SK-N-SH (cell line): Measurements from ENCODE around the gene SLC5A2. TPM values are rescaled to one million over a fixed set of nuclear protein-coding genes. Genes with fewer than 3 reads are reported as not detected.

Experiments
- CTCF ChIA-PET: fragments of 300-600, 350-600 bp; formaldehyde crosslinking; extraction: SDS; loops from one replicate; lab custom pipeline; 2021; lab: Yijun Ruan, JAX
- POLR2A ChIA-PET: fragments of 350-600 bp; sonication (Branson Sonifier 250); formaldehyde crosslinking; extraction: SDS; loops from one replicate; lab custom pipeline; 2020; ENCODE audit warnings: antibody characterized with exemption, inconsistent platforms; lab: Yijun Ruan, JAX
- DNase-seq: peaks from one replicate; pipeline ENCODE4 v3.0.0; 2012
- H2AFZ ChIP-seq: fragments of 200-600 bp; sonication (generic); 2 replicates; pipeline ENCODE4 v1.8.1; 2016; ENCODE audit warnings: antibody characterized with exemption, mild to moderate bottlenecking, low read depth
- H3F3A ChIP-seq: fragments of 200-600 bp; sonication (generic); replicated peaks from 2 replicates; pipeline ENCODE3; 2016; ENCODE audit warnings: antibody characterized with exemption, mild to moderate bottlenecking; ENCODE audit not compliant: insufficient read depth
- H3K27ac ChIP-seq, 2 experiments: fragments of 200-500 bp in 1 of 2; fragments of 200-600 bp in 1 of 2; sonication (Bioruptor generic) in 1 of 2; sonication (generic), shearing (Covaris generic) in 1 of 2; 2 replicates each; pipeline versions ENCODE4 v1.5.1 to v1.6.1; 2014 to 2016; ENCODE audit warnings: low read depth in 2 of 2, inconsistent platforms in 1 of 2, low read length in 1 of 2, mild to moderate bottlenecking in 1 of 2, mixed read lengths in 1 of 2
- H3K27me3 ChIP-seq: fragments of 200-600 bp; sonication (generic), shearing (Covaris generic); 2 replicates; pipeline ENCODE4 v1.6.1; 2016; ENCODE audit warnings: mixed run types; ENCODE audit not compliant: insufficient read depth
- H3K36me3 ChIP-seq, 2 experiments: fragments of 200-500 bp in 1 of 2; fragments of 200-600 bp in 1 of 2; sonication (Bioruptor generic) in 1 of 2; sonication (generic) in 1 of 2; replicated peaks in 1 of 2; 2 replicates each; pipeline versions ENCODE3 to v1.5.1; 2014 to 2016; ENCODE audit warnings: low read length in 1 of 2, mild to moderate bottlenecking in 1 of 2; ENCODE audit not compliant: insufficient read depth in 2 of 2, control insufficient read depth in 1 of 2
- H3K4me1 ChIP-seq, 2 experiments: fragments of 200-500 bp in 1 of 2; fragments of 200-600 bp in 1 of 2; sonication (Bioruptor generic) in 1 of 2; sonication (generic), shearing (Covaris generic) in 1 of 2; 2 replicates each; pipeline versions ENCODE4 v1.5.1 to v1.6.1; 2014 to 2016; ENCODE audit warnings: low read depth in 1 of 2, low read length in 1 of 2, mixed run types in 1 of 2; ENCODE audit not compliant: insufficient read depth in 2 of 2, control insufficient read depth in 1 of 2
- H3K4me2 ChIP-seq: fragments of 200-600 bp; sonication (generic), shearing (Covaris generic); 2 replicates; pipeline ENCODE4 v1.6.1; 2017; ENCODE audit warnings: mixed run types
- H3K4me3 ChIP-seq, 2 experiments: fragments of 200-500 bp in 1 of 2; fragments of 200-600 bp in 1 of 2; sonication (Bioruptor generic) in 1 of 2; sonication (generic), shearing (Covaris generic) in 1 of 2; 2 replicates each; pipeline versions ENCODE4 v1.5.1 to v1.8.1; 2014 to 2016; ENCODE audit warnings: low read depth in 2 of 2, inconsistent platforms in 1 of 2, low read length in 1 of 2, mild to moderate bottlenecking in 1 of 2, mixed read lengths in 1 of 2, moderate library complexity in 1 of 2
- H3K79me2 ChIP-seq: fragments of 200-600 bp; sonication (generic); 2 replicates; pipeline ENCODE4 v1.8.1; 2017; ENCODE audit warnings: mild to moderate bottlenecking; ENCODE audit not compliant: insufficient read depth
- H3K9ac ChIP-seq: fragments of 200-600 bp; sonication (generic); 2 replicates; pipeline ENCODE4 v1.6.1; 2017; ENCODE audit warnings: mixed run types
- H3K9me2 ChIP-seq: fragments of 200-600 bp; sonication (generic); 2 replicates; pipeline ENCODE4 v1.6.1; 2017; ENCODE audit warnings: mixed run types
- H3K9me3 ChIP-seq: fragments of 200-600 bp; sonication (generic); 2 replicates; pipeline ENCODE4 v1.6.1; 2017; ENCODE audit warnings: mixed run types, mild to moderate bottlenecking, moderate library complexity
- H4K20me1 ChIP-seq: fragments of 200-600 bp; sonication (generic); 2 replicates; pipeline ENCODE4 v1.6.1; 2017; ENCODE audit warnings: mild to moderate bottlenecking, mixed run types; ENCODE audit not compliant: insufficient read depth
- ELF1 ChIP-seq: IDR thresholded peaks from 2 replicates; pipeline ENCODE4 v1.4.0; 2012
- EP300 ChIP-seq, 2 experiments: IDR thresholded peaks; 2 replicates each; pipeline versions ENCODE4 v1.4.0 to v1.6.1; 2012; ENCODE audit warnings: borderline replicate concordance in 1 of 2, low read depth in 1 of 2, low read length in 1 of 2
- EZH2phosphoT487 ChIP-seq: fragments of 200-600 bp; sonication (generic); IDR thresholded peaks from 2 replicates; pipeline ENCODE4 v1.6.1; 2017; ENCODE audit warnings: low read depth, mixed run types, mild to moderate bottlenecking, antibody characterized with exemption, moderate library complexity, borderline replicate concordance
- FOSL2 ChIP-seq: IDR thresholded peaks from 2 replicates; pipeline ENCODE4 v1.4.0; 2012; ENCODE audit warnings: low read depth, mild to moderate bottlenecking, moderate library complexity, borderline replicate concordance
- FOXM1 ChIP-seq: IDR thresholded peaks from 2 replicates; pipeline ENCODE4 v1.4.0; 2012; ENCODE audit warnings: low read depth, mild to moderate bottlenecking
- MEF2A ChIP-seq: IDR thresholded peaks from 2 replicates; pipeline ENCODE4 v1.4.0; 2012; ENCODE audit warnings: low read depth, borderline replicate concordance
- NFIC ChIP-seq: IDR thresholded peaks from 2 replicates; pipeline ENCODE4 v1.4.0; 2012; ENCODE audit warnings: borderline replicate concordance
- NRF1 ChIP-seq: IDR thresholded peaks from 2 replicates; pipeline ENCODE4 v1.6.1; 2012; ENCODE audit warnings: low read depth, mild to moderate bottlenecking, low read length
- RCOR1 ChIP-seq: fragments of 150-350 bp; IDR thresholded peaks from 2 replicates; pipeline ENCODE4 v1.6.1; 2017; ENCODE audit warnings: antibody characterized with exemption, low read length
- RFX5 ChIP-seq: IDR thresholded peaks from 2 replicates; pipeline ENCODE4 v1.6.1; 2012; ENCODE audit warnings: mild to moderate bottlenecking, improper control_type of control experiment, low read length
- TEAD4 ChIP-seq: IDR thresholded peaks from 2 replicates; pipeline ENCODE4 v1.4.0; 2012; ENCODE audit warnings: mild to moderate bottlenecking, borderline replicate concordance; ENCODE audit not compliant: insufficient read depth
- YY1 ChIP-seq: IDR thresholded peaks from 2 replicates; pipeline ENCODE4 v1.4.0; 2012; ENCODE audit warnings: low read depth, mild to moderate bottlenecking
- WGBS: methylation state at CpG from one replicate; pipeline ENCODE4 v1.1.6; 2017; ENCODE audit warnings: low lambda C conversion rate; 5-methylcytosine and 5-hydroxymethylcytosine counted together
- polyA plus RNA-seq, 3 experiments: library from polyadenylated mRNA; depleted of rRNA; stranded (reverse); fragments of >200 nt; gene quantifications; 2 replicates each; pipeline ENCODE4 v1.2.3, GENCODE V29; 2012
- TF ChIP-seq, protein P1 (sequence below): fragments of 150-350 bp; IDR thresholded peaks from 2 replicates; pipeline ENCODE4 v1.6.1; 2017; ENCODE audit warnings: antibody characterized with exemption, low read length, low read depth, borderline replicate concordance
- TF ChIP-seq, protein P2 (sequence below): IDR thresholded peaks from 2 replicates; pipeline ENCODE4 v1.4.0; 2012; ENCODE audit warnings: low read depth, borderline replicate concordance
- TF ChIP-seq, protein P3 (sequence below): IDR thresholded peaks from 2 replicates; pipeline ENCODE4; 2012
- TF ChIP-seq, protein P4 (sequence below): IDR thresholded peaks from 2 replicates; pipeline ENCODE4 v1.4.0; 2012; ENCODE audit warnings: low read depth

Gene SLC5A2
- polyA plus RNA-seq, 1 of the 3 experiments (the other 2 are of a cell fraction): 0.31 TPM

DNA sequence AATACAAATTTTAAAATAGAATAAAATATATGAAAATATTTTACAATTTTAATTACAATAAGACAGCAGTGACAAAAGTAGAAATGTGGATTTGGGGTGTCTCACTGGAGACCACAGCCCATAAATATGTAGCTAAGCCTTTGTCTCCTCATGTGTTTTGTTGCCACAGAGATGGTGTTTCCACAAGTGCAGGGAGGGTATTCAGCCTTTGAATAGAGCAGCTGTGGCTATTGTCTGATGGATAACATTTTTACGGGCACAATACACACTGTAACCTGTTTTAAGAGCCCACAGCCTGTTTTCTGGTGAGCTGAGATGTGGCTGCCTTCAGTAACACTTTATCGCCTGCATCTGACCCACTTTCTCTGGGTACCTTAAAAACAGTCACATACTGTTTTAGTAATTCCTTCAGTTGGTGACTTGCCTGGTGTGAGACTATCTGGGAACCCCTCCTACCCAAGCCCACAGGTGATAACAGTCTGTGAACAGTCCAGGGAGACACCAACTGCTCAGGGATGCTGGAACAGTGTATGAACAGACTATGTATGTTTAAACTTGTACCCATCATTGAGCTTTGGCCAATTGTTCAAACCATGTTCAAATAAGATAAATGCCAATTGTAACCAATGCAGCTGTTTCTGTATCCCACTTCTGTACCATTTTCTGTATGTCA, 37.0 kb downstream of the SLC5A2 start:
- Histone ChIP-seq H3K4me1 (no peaks in the 10 kb centered on the region), H3K27ac (no peak overlapping the region), H2AFZ (no peak overlapping the region), H3K4me3 (no peak overlapping the region), H3K9me2 (no peaks in the 10 kb centered on the region), H3K9me3 (no peaks in the 10 kb centered on the region), H3K36me3 (no peaks in the 10 kb centered on the region), H3K9ac (no peak overlapping the region), H3K27me3 (peaks cover 47% of the 10 kb centered on the region), H3F3A (no peaks in the 10 kb centered on the region), H4K20me1 (no peaks in the 10 kb centered on the region), H3K4me2 (no peak overlapping the region), H3K79me2 (no peaks in the 10 kb centered on the region)
- CTCF ChIA-PET: interaction anchor here (1.1 kb wide), 1 partner anchor 68 kb away, joined by 3 read pairs; no protein-coding TSS in a partner anchor
- TF ChIP-seq ELF1 (no peak), TEAD4 (no peak), FOXM1 (no peak), EP300 (IDR thresholded peaks at IDR 0.05; ENCODE audit: borderline replicate concordance in 1 of 2, low read depth in 1 of 2, low read length in 1 of 2) (no peak), RCOR1 (no peak), EZH2phosphoT487 (no peak), NFIC (no peak), FOSL2 (no peak), YY1 (no peak), RFX5 (no peak), MEF2A (no peak), NRF1 (no peak)
- TF ChIP-seq, protein P1, sequence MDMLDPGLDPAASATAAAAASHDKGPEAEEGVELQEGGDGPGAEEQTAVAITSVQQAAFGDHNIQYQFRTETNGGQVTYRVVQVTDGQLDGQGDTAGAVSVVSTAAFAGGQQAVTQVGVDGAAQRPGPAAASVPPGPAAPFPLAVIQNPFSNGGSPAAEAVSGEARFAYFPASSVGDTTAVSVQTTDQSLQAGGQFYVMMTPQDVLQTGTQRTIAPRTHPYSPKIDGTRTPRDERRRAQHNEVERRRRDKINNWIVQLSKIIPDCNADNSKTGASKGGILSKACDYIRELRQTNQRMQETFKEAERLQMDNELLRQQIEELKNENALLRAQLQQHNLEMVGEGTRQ: no peak
- TF ChIP-seq, protein P2, sequence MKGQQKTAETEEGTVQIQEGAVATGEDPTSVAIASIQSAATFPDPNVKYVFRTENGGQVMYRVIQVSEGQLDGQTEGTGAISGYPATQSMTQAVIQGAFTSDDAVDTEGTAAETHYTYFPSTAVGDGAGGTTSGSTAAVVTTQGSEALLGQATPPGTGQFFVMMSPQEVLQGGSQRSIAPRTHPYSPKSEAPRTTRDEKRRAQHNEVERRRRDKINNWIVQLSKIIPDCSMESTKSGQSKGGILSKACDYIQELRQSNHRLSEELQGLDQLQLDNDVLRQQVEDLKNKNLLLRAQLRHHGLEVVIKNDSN: no peak
- TF ChIP-seq, protein P3, sequence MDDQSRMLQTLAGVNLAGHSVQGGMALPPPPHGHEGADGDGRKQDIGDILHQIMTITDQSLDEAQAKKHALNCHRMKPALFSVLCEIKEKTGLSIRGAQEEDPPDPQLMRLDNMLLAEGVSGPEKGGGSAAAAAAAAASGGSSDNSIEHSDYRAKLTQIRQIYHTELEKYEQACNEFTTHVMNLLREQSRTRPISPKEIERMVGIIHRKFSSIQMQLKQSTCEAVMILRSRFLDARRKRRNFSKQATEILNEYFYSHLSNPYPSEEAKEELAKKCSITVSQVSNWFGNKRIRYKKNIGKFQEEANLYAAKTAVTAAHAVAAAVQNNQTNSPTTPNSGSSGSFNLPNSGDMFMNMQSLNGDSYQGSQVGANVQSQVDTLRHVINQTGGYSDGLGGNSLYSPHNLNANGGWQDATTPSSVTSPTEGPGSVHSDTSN: no peak
- TF ChIP-seq, protein P4, sequence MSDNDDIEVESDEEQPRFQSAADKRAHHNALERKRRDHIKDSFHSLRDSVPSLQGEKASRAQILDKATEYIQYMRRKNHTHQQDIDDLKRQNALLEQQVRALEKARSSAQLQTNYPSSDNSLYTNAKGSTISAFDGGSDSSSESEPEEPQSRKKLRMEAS: no peak
- POLR2A ChIA-PET: interaction anchor here (0.7 kb wide), 1 partner anchor 12 kb away, joined by 3 read pairs; the partner anchor contains the start of gene RUSF1
- DNase-seq: no peak
- 46% methylated on average over 2 of the region's 2 CpGs for WGBS
